ENCODE data around the gene GBP1.
"Not testable (repeated sequence)": the region's sequence is repeated elsewhere in the genome, so short reads cannot be mapped to it uniquely, and the experiment has no call there.

Gene GBP1

GRCh38 chr1:89065079-89065868, at the start of gene GBP1:
Gene GBP1, minus strand, starts transcription at chr1:89065208. Its CDS starts 1,974 bp downstream, at chr1:89063234.
- no peak for DNase-seq

GRCh38 chr1:89114662-89115061, 49.7 kb upstream of the GBP1 start:
- no peak for DNase-seq

GRCh38 chr1:89112871-89113613, 48.0 kb upstream of the GBP1 start:
- DNase-seq = no peak

GRCh38 chr1:89104687-89105086, 39.7 kb upstream of the GBP1 start:
- no peak for DNase-seq

GRCh38 chr1:89104147-89104546, 39.1 kb upstream of the GBP1 start:
- no peak for DNase-seq

- no peak for DNase-seq
These were observed 37.0 kb upstream of the GBP1 start for GRCh38 chr1:89102021-89102420.

- DNase-seq = no peak
These were observed 35.4 kb upstream of the GBP1 start for GRCh38 chr1:89100412-89100811.

GRCh38 chr1:89098857-89099256, 33.8 kb upstream of the GBP1 start:
- DNase-seq = no peak

- DNase-seq = no peak
These were observed 30.7 kb upstream of the GBP1 start for GRCh38 chr1:89095737-89096136.

- DNase-seq = no peak
These were observed 25.0 kb upstream of the GBP1 start for GRCh38 chr1:89089962-89090361.

- DNase-seq = no peak
These were observed 23.6 kb upstream of the GBP1 start for GRCh38 chr1:89088572-89088971.

- DNase-seq = no peak
These were observed 22.2 kb upstream of the GBP1 start for GRCh38 chr1:89087241-89087640.

- DNase-seq = no peak
These were observed 20.8 kb upstream of the GBP1 start for GRCh38 chr1:89085781-89086180.

GRCh38 chr1:89081005-89081404, 16.0 kb upstream of the GBP1 start:
- DNase-seq = no peak

GRCh38 chr1:89080068-89080467, 15.1 kb upstream of the GBP1 start:
- DNase-seq = not testable (repeated sequence)

- not testable (repeated sequence) for DNase-seq
These were observed 7.6 kb upstream of the GBP1 start for GRCh38 chr1:89072466-89073065.

- no peak for DNase-seq
These were observed 5.5 kb upstream of the GBP1 start for GRCh38 chr1:89070509-89070908.

- no peak for DNase-seq
These were observed 4.9 kb upstream of the GBP1 start for GRCh38 chr1:89069951-89070350.

GRCh38 chr1:89068291-89068690, 3.3 kb upstream of the GBP1 start:
- DNase-seq = no peak

- no peak for DNase-seq
These were observed 376 bp downstream of the GBP1 start for GRCh38 chr1:89064632-89065031.

- DNase-seq = no peak
These were observed 1.9 kb downstream of the GBP1 start for GRCh38 chr1:89063094-89063493.

- no peak for DNase-seq
These were observed 4.9 kb downstream of the GBP1 start for GRCh38 chr1:89060091-89060490.

GRCh38 chr1:89051955-89052312, 13.1 kb downstream of the GBP1 start:
- DNase-seq = no peak
